Activated CD8-positive, alpha-beta T cell treated with anti-CD3 and anti-CD28 coated beads for 36 hours (primary cell): ENCODE data around the gene SPATA6L. TPM values are rescaled to one million over a fixed set of nuclear protein-coding genes. Genes with fewer than 3 reads are reported as not detected.

ENCODE experiments used
- ATAC-seq: fragments of 200-7000 bp; cut with Tn5 transposase; one replicate; pipeline ENCODE4 v1.10.0; 2021; ENCODE audit warnings: mild to moderate bottlenecking, moderate library complexity
- CTCF ChIA-PET: fragments of 350-600 bp; sonication (Branson Sonifier 250); formaldehyde crosslinking; loops from one replicate; lab custom pipeline; 2021; ENCODE audit warnings: antibody characterized with exemption; lab: Charles Lee
- POLR2A ChIA-PET: fragments of 350-600 bp; sonication (Branson Sonifier 250); formaldehyde crosslinking; loops from one replicate; lab custom pipeline; 2021; ENCODE audit warnings: antibody characterized with exemption; lab: Charles Lee
- DNase-seq: peaks from one replicate; pipeline ENCODE4 v3.0.0-alpha.2; 2020
- H3K27ac Mint-ChIP-seq: one replicate; pipeline ENCODE4 v1.8.0; 2021; ENCODE audit warnings: mild to moderate bottlenecking, mixed read lengths
- H3K27me3 Mint-ChIP-seq: one replicate; pipeline ENCODE4 v1.8.0; 2021; ENCODE audit warnings: mixed read lengths
- H3K36me3 Mint-ChIP-seq: one replicate; pipeline ENCODE4 v1.8.0; 2021; ENCODE audit warnings: low read depth, mixed read lengths
- H3K4me1 Mint-ChIP-seq: one replicate; pipeline ENCODE4 v1.8.0; 2021; ENCODE audit warnings: low read depth, mixed read lengths
- H3K4me3 Mint-ChIP-seq: one replicate; pipeline ENCODE4 v1.8.0; 2021; ENCODE audit warnings: mild to moderate bottlenecking, moderate library complexity, mixed read lengths
- H3K9me3 Mint-ChIP-seq: one replicate; pipeline ENCODE4 v1.8.0; 2021; ENCODE audit warnings: mixed read lengths
- intact Hi-C: fragments of 100-400 bp; cut with micrococcal nuclease; formaldehyde crosslinking; loops from one replicate; pipeline ENCODE4 v1.10.0; 2022
- total RNA-seq, 2 experiments: library from RNA; stranded (reverse); gene quantifications; one replicate each; pipeline ENCODE4 v1.2.3, GENCODE V29; 2021
- TF ChIP-seq, protein P1 (sequence below): fragments of 200-600 bp; IDR thresholded peaks from one replicate; pipeline ENCODE4 v1.8.0; 2022; ENCODE audit warnings: antibody characterized with exemption, mild to moderate bottlenecking

SPATA6L gene
- total RNA-seq, 2 experiments from 2014 or later, result 0.43 to 0.78 TPM

DNA sequence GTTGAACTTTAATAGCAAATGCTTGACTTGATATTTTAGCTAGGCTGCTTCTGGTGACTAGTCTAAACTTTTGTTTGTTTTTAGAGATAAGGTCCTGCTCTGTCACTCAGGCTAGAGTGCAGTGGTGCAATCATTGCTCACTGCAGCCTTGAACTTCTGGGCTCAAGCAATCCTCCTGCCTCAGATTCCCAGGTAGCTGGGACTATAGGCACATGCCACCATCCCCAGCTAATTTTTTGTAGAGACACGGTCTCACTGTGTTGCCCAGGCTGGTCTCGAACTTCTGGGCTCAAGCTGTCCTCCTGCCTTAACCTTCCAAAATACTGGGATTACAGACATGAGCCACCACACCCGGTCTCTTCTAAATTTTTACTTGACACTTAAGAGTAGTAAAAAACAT lies 33.8 kb upstream of the SPATA6L start:
- Mint-ChIP-seq H3K4me3 (no peak overlapping the region), H3K9me3 (no peaks in the 10 kb centered on the region), H3K36me3 (peaks cover 30% of the 10 kb centered on the region), H3K27me3 (no peaks in the 10 kb centered on the region), H3K27ac (no peak overlapping the region), H3K4me1 (peaks cover 20% of the 10 kb centered on the region)
- TF ChIP-seq, protein P1, sequence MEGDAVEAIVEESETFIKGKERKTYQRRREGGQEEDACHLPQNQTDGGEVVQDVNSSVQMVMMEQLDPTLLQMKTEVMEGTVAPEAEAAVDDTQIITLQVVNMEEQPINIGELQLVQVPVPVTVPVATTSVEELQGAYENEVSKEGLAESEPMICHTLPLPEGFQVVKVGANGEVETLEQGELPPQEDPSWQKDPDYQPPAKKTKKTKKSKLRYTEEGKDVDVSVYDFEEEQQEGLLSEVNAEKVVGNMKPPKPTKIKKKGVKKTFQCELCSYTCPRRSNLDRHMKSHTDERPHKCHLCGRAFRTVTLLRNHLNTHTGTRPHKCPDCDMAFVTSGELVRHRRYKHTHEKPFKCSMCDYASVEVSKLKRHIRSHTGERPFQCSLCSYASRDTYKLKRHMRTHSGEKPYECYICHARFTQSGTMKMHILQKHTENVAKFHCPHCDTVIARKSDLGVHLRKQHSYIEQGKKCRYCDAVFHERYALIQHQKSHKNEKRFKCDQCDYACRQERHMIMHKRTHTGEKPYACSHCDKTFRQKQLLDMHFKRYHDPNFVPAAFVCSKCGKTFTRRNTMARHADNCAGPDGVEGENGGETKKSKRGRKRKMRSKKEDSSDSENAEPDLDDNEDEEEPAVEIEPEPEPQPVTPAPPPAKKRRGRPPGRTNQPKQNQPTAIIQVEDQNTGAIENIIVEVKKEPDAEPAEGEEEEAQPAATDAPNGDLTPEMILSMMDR, result no peak
- DNase-seq, result no peak
- no peak for ATAC-seq
- ChIA-PET CTCF (no interaction called here), POLR2A (no interaction called here)
- intact Hi-C loops, result no loop called here

DNA sequence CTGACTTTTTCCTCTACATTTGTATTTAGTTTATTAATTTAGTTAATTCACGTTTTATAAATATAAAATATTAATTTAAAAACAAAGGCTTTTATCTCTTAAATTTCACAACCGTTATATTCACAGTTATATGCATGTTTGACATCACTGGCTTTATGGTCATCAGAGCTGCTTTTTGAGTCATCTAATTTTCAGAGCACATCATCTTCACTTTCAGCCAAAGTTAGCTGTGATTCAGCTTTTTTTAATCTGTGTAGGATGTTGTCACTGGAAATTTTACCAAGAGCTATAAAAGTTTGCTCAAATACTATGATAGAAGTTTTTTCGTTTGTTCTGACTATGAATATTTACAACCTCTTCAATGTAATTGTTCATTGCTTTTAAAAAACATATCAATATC lies 25.5 kb upstream of the SPATA6L start:
- H3K27ac Mint-ChIP-seq, result no peak overlapping the region
- ChIA-PET POLR2A (interaction anchor here (0.9 to 1.0 kb wide), 2 partner anchors 10 to 54 kb away, joined by 4 read pairs; no protein-coding TSS in a partner anchor), CTCF (interaction anchor here (1.3 to 1.5 kb wide), 2 partner anchors 10 to 48 kb away, joined by 3 to 5 read pairs; no protein-coding TSS in a partner anchor)
- H3K27me3 Mint-ChIP-seq, result no peaks in the 10 kb centered on the region
- peaks cover 46% of the 10 kb centered on the region for H3K4me1 Mint-ChIP-seq
- TF ChIP-seq, protein P1, result no peak
- H3K9me3 Mint-ChIP-seq, result no peaks in the 10 kb centered on the region
- intact Hi-C loops, result no loop called here
- DNase-seq (no peak), ATAC-seq (peak; percentile 37)
- H3K4me3 Mint-ChIP-seq, result no peak overlapping the region
- H3K36me3 Mint-ChIP-seq, result peaks cover 14% of the 10 kb centered on the region

DNA sequence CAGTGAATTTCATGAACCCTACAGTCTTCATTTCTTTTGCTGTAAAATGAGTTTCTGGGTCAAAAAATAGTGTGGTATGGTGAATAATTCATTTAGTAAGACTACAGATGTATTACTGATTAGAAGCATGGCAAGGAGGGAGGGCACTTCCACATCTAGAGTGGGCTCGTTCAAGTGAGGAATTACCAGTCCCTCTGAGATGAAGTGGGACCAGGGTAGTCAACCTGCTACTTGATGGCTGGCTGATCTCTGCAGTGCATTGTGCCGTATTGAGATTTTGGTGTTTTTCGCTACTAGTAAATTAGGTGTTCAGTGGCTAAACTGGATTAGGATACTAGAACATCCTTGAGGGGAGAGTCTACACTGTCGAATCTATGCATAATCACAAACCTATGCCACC lies 23.9 kb upstream of the SPATA6L start:
- ChIA-PET CTCF (no interaction called here), POLR2A (no interaction called here)
- Mint-ChIP-seq H3K4me1 (peaks cover 51% of the 10 kb centered on the region), H3K27me3 (no peaks in the 10 kb centered on the region), H3K4me3 (no peak overlapping the region), H3K27ac (peak overlapping the region; percentile 52), H3K36me3 (peaks cover 22% of the 10 kb centered on the region), H3K9me3 (no peaks in the 10 kb centered on the region)
- DNase-seq, result no peak
- ATAC-seq, result no peak
- intact Hi-C loops, result no loop called here
- TF ChIP-seq, protein P1, result no peak

DNA sequence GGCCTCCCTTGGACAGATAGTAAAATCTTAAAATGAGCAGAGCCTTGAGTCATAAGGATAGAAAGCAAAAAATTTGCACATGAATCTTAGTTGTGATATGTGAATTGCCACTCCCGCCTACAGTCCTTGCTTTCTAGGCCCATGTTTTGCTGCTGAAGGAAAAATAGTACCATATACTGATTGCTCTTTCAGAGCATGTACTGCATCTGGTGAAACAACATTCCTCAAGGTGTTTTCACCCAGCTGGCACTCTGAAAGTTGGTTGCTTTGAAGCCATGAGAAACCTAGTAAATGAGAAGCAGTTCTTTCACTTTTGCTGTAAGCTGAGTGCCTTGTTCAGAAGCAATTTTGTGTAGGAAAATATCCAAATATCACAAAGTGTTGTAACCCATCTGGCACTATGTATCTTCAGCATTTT lies 23.4 kb upstream of the SPATA6L start:
- peak; percentile 37 for DNase-seq
- TF ChIP-seq, protein P1, result no peak
- Mint-ChIP-seq H3K4me3 (no peak overlapping the region), H3K27ac (peak overlapping the region; percentile 70), H3K9me3 (no peaks in the 10 kb centered on the region), H3K36me3 (peaks cover 26% of the 10 kb centered on the region), H3K27me3 (no peaks in the 10 kb centered on the region), H3K4me1 (peaks cover 55% of the 10 kb centered on the region)
- CTCF ChIA-PET, result no interaction called here
- peak; percentile 82 for ATAC-seq
- intact Hi-C loops, result no loop called here
- POLR2A ChIA-PET, result no interaction called here

DNA sequence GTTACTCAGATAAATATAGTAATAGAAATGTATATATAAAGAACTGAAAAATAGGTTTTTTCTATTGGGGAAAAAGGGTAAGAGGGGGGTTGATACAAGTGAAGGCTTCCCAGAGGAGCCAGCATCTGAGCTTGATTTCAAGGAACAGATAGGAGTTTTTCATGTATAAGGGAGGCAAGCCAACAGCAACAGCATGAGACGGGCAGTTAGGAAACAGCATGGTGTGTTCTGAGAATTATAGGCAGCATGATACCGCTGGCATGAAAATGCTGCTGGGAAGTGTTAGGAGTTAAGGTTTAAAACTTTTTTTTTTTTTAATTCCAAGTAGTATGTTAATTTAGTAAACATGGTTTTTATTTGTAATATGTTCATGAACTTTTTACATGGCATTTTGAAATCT lies 22.7 kb upstream of the SPATA6L start:
- ATAC-seq (no peak), DNase-seq (no peak)
- Mint-ChIP-seq H3K36me3 (peaks cover 27% of the 10 kb centered on the region), H3K9me3 (no peaks in the 10 kb centered on the region), H3K4me1 (peaks cover 60% of the 10 kb centered on the region), H3K27ac (peak overlapping the region; percentile 45), H3K4me3 (no peak overlapping the region), H3K27me3 (no peaks in the 10 kb centered on the region)
- TF ChIP-seq, protein P1, result no peak
- intact Hi-C loops, result no loop called here
- ChIA-PET CTCF (interaction anchor here (0.6 to 2.1 kb wide), 2 partner anchors 26 to 368 kb away, joined by 4 to 7 read pairs; no protein-coding TSS in a partner anchor), POLR2A (no interaction called here)
